ENCODE measurements around the gene RNFT1. TPM values are rescaled to one million over a fixed set of nuclear protein-coding genes. Genes with fewer than 3 reads are reported as not detected.
A peak's percentile ranks its signal among the peaks of the same experiment; 100 is the strongest.
"Not testable (repeated sequence)": the region's sequence is repeated elsewhere in the genome, so short reads cannot be mapped to it uniquely, and the experiment has no call there.

Gene RNFT1
- total RNA-seq, 1 experiment from 2014 or later = 4.0 TPM

GRCh38 chr17:60009326-60009725 lies 44.8 kb upstream of the RNFT1 start:
- H3K9me3 Mint-ChIP-seq; DNase-seq (ENCODE audit: low spot score); H3K4me1 Mint-ChIP-seq; POLR2A ChIA-PET; H3K4me3 Mint-ChIP-seq; ATAC-seq; H3K36me3 Mint-ChIP-seq; H3K27me3 Mint-ChIP-seq (ENCODE audit: low read depth); H3K27ac Mint-ChIP-seq; CTCF ChIA-PET: not testable (repeated sequence)

- H3K36me3 Mint-ChIP-seq; DNase-seq (ENCODE audit: low spot score); CTCF ChIA-PET; POLR2A ChIA-PET; H3K4me1 Mint-ChIP-seq; H3K4me3 Mint-ChIP-seq; H3K9me3 Mint-ChIP-seq; H3K27ac Mint-ChIP-seq; H3K27me3 Mint-ChIP-seq (ENCODE audit: low read depth): not testable (repeated sequence)
- peak; percentile 39; the same call in 1 of the 2 replicates for ATAC-seq
Measured at GRCh38 chr17:60008377-60008776, 43.8 kb upstream of the RNFT1 start.

GRCh38 chr17:60006160-60006559 lies 41.6 kb upstream of the RNFT1 start:
- POLR2A ChIA-PET = no interaction called here
- H3K9me3 Mint-ChIP-seq = no peaks in the 10 kb centered on the region
- ATAC-seq (no peak), DNase-seq (ENCODE audit: low spot score) (no peak)
- peaks cover 9% of the 10 kb centered on the region for H3K4me1 Mint-ChIP-seq
- CTCF ChIA-PET = interaction anchor here (0.6 to 1.5 kb wide), 3 partner anchors 42 to 253 kb away, joined by 3 to 6 read pairs (median 4); partner anchors contain the start of gene RNFT1
- peak overlapping the region; percentile 61; the same call in 1 of the 2 replicates for H3K27ac Mint-ChIP-seq
- no peaks in the 10 kb centered on the region for H3K27me3 Mint-ChIP-seq (ENCODE audit: low read depth)
- TF ChIP-seq NR1H2 (CRISPR knock-in tag; IDR thresholded peaks at IDR 0.05) (no peak), ZNF232 (CRISPR knock-in tag; IDR thresholded peaks at IDR 0.05) (no peak), SMAD4 (CRISPR knock-in tag; IDR thresholded peaks at IDR 0.05) (no peak), NR3C1 (CRISPR knock-in tag; conservative IDR thresholded peaks at IDR 0.05; ENCODE audit: low read depth) (no peak), SP1 (CRISPR knock-in tag; conservative IDR thresholded peaks at IDR 0.05) (no peak), GTF2I (CRISPR knock-in tag; conservative IDR thresholded peaks at IDR 0.05) (no peak), CREB1 (CRISPR knock-in tag; IDR thresholded peaks at IDR 0.05) (no peak), ATF1 (CRISPR knock-in tag; IDR thresholded peaks at IDR 0.05) (no peak), MYBL2 (CRISPR knock-in tag; IDR thresholded peaks at IDR 0.05) (no peak), ZNF416 (CRISPR knock-in tag; IDR thresholded peaks at IDR 0.05) (no peak), MAX (CRISPR knock-in tag; IDR thresholded peaks at IDR 0.05) (no peak), NFYB (CRISPR knock-in tag; conservative IDR thresholded peaks at IDR 0.05; ENCODE audit: low read depth) (no peak), ETV6 (CRISPR knock-in tag; IDR thresholded peaks at IDR 0.05) (no peak), ZMAT4 (CRISPR knock-in tag; IDR thresholded peaks at IDR 0.05) (no peak)
- TF ChIP-seq, protein P1, sequence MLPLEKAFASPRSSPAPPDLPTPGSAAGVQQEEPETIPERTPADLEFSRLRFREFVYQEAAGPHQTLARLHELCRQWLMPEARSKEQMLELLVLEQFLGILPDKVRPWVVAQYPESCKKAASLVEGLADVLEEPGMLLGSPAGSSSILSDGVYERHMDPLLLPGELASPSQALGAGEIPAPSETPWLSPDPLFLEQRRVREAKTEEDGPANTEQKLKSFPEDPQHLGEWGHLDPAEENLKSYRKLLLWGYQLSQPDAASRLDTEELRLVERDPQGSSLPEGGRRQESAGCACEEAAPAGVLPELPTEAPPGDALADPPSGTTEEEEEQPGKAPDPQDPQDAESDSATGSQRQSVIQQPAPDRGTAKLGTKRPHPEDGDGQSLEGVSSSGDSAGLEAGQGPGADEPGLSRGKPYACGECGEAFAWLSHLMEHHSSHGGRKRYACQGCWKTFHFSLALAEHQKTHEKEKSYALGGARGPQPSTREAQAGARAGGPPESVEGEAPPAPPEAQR (CRISPR knock-in tag; IDR thresholded peaks at IDR 0.05) = no peak
- TF ChIP-seq, protein P2, sequence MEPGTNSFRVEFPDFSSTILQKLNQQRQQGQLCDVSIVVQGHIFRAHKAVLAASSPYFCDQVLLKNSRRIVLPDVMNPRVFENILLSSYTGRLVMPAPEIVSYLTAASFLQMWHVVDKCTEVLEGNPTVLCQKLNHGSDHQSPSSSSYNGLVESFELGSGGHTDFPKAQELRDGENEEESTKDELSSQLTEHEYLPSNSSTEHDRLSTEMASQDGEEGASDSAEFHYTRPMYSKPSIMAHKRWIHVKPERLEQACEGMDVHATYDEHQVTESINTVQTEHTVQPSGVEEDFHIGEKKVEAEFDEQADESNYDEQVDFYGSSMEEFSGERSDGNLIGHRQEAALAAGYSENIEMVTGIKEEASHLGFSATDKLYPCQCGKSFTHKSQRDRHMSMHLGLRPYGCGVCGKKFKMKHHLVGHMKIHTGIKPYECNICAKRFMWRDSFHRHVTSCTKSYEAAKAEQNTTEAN (CRISPR knock-in tag; IDR thresholded peaks at IDR 0.05) = no peak
- TF ChIP-seq, protein P3, sequence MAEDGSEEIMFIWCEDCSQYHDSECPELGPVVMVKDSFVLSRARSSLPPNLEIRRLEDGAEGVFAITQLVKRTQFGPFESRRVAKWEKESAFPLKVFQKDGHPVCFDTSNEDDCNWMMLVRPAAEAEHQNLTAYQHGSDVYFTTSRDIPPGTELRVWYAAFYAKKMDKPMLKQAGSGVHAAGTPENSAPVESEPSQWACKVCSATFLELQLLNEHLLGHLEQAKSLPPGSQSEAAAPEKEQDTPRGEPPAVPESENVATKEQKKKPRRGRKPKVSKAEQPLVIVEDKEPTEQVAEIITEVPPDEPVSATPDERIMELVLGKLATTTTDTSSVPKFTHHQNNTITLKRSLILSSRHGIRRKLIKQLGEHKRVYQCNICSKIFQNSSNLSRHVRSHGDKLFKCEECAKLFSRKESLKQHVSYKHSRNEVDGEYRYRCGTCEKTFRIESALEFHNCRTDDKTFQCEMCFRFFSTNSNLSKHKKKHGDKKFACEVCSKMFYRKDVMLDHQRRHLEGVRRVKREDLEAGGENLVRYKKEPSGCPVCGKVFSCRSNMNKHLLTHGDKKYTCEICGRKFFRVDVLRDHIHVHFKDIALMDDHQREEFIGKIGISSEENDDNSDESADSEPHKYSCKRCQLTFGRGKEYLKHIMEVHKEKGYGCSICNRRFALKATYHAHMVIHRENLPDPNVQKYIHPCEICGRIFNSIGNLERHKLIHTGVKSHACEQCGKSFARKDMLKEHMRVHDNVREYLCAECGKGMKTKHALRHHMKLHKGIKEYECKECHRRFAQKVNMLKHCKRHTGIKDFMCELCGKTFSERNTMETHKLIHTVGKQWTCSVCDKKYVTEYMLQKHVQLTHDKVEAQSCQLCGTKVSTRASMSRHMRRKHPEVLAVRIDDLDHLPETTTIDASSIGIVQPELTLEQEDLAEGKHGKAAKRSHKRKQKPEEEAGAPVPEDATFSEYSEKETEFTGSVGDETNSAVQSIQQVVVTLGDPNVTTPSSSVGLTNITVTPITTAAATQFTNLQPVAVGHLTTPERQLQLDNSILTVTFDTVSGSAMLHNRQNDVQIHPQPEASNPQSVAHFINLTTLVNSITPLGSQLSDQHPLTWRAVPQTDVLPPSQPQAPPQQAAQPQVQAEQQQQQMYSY (CRISPR knock-in tag; IDR thresholded peaks at IDR 0.05) = no peak
- TF ChIP-seq, protein P4, sequence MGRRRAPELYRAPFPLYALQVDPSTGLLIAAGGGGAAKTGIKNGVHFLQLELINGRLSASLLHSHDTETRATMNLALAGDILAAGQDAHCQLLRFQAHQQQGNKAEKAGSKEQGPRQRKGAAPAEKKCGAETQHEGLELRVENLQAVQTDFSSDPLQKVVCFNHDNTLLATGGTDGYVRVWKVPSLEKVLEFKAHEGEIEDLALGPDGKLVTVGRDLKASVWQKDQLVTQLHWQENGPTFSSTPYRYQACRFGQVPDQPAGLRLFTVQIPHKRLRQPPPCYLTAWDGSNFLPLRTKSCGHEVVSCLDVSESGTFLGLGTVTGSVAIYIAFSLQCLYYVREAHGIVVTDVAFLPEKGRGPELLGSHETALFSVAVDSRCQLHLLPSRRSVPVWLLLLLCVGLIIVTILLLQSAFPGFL (CRISPR knock-in tag; IDR thresholded peaks at IDR 0.05; ENCODE audit: borderline replicate concordance) = no peak
- TF ChIP-seq, protein P5, sequence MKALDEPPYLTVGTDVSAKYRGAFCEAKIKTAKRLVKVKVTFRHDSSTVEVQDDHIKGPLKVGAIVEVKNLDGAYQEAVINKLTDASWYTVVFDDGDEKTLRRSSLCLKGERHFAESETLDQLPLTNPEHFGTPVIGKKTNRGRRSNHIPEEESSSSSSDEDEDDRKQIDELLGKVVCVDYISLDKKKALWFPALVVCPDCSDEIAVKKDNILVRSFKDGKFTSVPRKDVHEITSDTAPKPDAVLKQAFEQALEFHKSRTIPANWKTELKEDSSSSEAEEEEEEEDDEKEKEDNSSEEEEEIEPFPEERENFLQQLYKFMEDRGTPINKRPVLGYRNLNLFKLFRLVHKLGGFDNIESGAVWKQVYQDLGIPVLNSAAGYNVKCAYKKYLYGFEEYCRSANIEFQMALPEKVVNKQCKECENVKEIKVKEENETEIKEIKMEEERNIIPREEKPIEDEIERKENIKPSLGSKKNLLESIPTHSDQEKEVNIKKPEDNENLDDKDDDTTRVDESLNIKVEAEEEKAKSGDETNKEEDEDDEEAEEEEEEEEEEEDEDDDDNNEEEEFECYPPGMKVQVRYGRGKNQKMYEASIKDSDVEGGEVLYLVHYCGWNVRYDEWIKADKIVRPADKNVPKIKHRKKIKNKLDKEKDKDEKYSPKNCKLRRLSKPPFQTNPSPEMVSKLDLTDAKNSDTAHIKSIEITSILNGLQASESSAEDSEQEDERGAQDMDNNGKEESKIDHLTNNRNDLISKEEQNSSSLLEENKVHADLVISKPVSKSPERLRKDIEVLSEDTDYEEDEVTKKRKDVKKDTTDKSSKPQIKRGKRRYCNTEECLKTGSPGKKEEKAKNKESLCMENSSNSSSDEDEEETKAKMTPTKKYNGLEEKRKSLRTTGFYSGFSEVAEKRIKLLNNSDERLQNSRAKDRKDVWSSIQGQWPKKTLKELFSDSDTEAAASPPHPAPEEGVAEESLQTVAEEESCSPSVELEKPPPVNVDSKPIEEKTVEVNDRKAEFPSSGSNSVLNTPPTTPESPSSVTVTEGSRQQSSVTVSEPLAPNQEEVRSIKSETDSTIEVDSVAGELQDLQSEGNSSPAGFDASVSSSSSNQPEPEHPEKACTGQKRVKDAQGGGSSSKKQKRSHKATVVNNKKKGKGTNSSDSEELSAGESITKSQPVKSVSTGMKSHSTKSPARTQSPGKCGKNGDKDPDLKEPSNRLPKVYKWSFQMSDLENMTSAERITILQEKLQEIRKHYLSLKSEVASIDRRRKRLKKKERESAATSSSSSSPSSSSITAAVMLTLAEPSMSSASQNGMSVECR (CRISPR knock-in tag; IDR thresholded peaks at IDR 0.05; ENCODE audit: borderline replicate concordance) = no peak
- no peak overlapping the region for H3K4me3 Mint-ChIP-seq
- no peaks in the 10 kb centered on the region for H3K36me3 Mint-ChIP-seq

Measured in WTC11 (cell line).